Omental fat pad (tissue), 4 donors: ENCODE data around the gene NFE2L3. TPM values are rescaled to one million over a fixed set of nuclear protein-coding genes. Genes with fewer than 3 reads are reported as not detected.

Source experiments
- ATAC-seq: fragments of 150-250 bp; one replicate; pipeline ENCODE4 v1.9.1; 2016; ENCODE audit warnings: mild to moderate bottlenecking, moderate library complexity; ENCODE audit not compliant: low FRiP score
- DNase-seq: peaks from one replicate; pipeline ENCODE4 v3.0.0-alpha.2; 2019; ENCODE audit warnings: low spot score
- CTCF ChIP-seq, 3 donors: fragments of 450-650 bp; IDR thresholded peaks; one replicate each; pipeline ENCODE4 v1.5.1; 2016 to 2017; ENCODE audit warnings: antibody characterized with exemption in 3 of 3, mild to moderate bottlenecking in 3 of 3, moderate library complexity in 2 of 3
- total RNA-seq, 4 donors: library from RNA; depleted of rRNA; stranded (reverse); fragments of >200 nt; gene quantifications; one replicate each; pipeline ENCODE4 v1.1.0, GENCODE V29; 2016

The NFE2L3 gene
- total RNA-seq, 4 donors from 2014 or later, result 3.9 to 12.1 (median 5.3) TPM

DNA sequence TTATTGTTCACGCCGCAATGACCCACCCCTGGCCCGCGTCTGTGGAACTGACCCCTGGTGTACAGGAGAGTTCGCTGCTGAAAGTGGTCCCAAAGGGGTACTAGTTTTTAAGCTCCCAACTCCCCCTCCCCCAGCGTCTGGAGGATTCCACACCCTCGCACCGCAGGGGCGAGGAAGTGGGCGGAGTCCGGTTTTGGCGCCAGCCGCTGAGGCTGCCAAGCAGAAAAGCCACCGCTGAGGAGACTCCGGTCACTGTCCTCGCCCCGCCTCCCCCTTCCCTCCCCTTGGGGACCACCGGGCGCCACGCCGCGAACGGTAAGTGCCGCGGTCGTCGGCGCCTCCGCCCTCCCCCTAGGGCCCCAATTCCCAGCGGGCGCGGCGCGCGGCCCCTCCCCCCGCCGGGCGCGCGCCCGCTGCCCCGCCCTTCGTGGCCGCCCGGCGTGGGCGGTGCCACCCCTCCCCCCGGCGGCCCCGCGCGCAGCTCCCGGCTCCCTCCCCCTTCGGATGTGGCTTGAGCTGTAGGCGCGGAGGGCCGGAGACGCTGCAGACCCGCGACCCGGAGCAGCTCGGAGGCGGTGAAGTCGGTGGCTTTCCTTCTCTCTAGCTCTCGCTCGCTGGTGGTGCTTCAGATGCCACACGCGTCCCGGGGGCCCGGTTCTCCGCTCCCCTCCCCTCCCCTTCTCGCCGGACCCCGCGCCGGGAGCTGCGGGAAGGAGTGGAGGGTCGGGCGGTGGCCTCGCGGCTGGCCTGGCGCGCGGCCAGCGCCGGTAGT, 49.4 kb downstream of the NFE2L3 start, which contains the start of gene CBX3:
CBX3 (plus strand) TSS at position 499 of the 772 bp plus-strand sequence. CDS start 1,254 bp downstream, outside the sequence.
- no peak for TF ChIP-seq CTCF (IDR thresholded peaks at IDR 0.05)
- peak; percentile 53 for DNase-seq
- ATAC-seq, result peak; percentile 72

DNA sequence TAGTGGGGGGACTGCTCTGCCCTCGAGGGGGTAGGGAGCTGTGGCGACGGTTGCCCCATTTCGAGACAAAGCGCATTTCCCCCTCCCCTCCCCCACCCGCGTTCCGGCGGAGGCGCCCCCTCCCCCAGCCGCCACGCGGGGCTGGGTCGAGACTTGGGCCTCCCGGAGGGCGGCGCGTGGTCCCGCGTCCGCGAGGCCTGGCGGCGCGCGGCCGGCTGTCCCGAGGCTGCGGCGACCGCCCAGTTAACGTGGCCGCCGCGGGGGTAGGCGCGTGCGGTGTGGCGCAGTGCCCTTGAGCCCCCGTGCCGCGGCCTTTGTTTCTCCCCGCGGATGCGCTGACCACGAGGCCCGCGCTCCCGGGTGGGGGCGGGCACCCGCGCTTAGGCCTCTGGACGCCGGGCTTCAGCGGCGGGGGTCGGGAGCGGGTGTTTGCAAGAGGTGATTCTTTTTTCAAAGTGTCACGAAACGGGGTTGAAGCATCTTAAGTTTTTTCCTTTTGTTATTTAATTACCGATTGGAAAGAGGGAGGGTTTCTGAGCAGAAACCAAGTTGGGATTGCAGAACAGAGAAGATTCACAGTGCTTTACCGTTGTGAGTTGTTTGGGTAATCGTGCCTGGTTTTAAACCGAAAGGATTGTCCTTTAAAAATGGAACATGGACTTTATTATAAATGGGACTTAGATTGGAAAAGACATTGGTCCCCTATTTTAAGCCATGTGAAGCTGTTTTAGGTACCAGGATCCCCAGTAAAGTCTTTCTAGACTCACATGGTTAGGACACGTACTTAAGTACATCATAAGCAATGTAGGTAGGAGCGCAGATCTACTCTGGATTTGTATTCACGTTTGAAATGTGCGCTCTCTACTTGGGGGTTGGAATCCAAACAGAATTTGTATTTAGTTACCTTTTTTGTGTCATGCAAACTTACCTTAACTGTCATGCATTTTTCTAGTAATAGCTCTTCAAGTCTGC, 50.3 kb downstream of the NFE2L3 start:
- DNase-seq (no peak), ATAC-seq (peak; percentile 8)
- no peak for TF ChIP-seq CTCF (IDR thresholded peaks at IDR 0.05)

DNA sequence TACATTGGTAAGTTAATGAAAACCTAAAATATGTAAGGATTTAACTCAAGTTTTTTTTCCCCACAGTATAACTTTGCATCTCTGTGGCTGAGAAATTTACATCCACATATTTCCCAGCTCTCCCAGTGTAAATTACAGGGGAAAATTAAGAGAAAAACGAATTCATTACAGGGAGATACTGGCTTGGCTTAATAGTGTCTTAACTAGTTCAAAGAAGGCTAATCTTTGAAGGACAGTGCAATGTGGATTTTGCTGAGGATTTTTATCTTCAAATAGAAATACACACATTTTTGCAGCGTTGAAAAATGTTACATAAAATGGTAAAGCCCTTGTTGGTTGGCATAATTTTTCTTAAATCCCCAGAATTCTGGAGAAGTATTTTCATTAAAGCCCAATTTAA, 51.0 kb downstream of the NFE2L3 start:
- TF ChIP-seq CTCF (IDR thresholded peaks at IDR 0.05), result no peak
- ATAC-seq (no peak), DNase-seq (no peak)

GRCh38 chr7:26208040-26208439, 56.0 kb downstream of the NFE2L3 start:
- ATAC-seq, result no peak
- no peak for TF ChIP-seq CTCF (IDR thresholded peaks at IDR 0.05)
- no peak for DNase-seq

DNA sequence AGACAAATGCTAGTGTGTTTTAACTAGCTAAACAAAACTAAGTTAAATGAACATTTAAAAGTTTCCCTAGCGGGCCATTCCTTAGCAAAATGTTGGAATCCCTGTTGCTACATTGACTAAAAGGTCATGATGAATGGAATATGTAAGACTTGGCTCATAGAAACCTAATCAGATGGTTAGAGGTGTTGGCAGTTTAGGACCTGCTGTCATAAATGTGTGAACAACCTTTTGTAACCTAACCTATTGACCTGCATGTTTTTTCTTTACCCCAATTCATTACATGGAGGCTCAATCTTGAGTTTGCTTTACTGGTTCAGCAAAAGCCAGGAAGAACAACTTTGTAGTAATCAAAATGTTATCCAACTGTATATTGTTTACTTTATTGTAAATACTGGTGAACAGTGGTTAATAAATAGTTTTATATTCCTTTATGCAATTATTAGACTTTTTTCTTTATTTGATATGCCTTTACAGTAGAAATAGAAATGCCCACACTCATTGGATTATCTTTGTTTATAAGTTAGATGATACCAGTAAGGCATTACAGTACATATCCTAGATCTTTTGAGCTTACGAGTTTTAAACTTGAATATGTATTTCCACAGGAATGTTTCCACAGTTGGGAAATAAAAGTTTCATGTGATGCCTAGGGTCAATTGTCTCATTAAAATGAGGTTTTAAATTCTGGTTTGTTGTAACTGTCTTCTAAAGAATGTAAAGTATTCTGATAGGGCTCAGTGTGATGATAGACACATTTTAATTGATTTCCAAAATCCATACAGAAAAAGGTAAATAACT, 61.1 kb downstream of the NFE2L3 start:
- ATAC-seq, result no peak
- TF ChIP-seq CTCF (IDR thresholded peaks at IDR 0.05), result no peak
- no peak for DNase-seq

DNA sequence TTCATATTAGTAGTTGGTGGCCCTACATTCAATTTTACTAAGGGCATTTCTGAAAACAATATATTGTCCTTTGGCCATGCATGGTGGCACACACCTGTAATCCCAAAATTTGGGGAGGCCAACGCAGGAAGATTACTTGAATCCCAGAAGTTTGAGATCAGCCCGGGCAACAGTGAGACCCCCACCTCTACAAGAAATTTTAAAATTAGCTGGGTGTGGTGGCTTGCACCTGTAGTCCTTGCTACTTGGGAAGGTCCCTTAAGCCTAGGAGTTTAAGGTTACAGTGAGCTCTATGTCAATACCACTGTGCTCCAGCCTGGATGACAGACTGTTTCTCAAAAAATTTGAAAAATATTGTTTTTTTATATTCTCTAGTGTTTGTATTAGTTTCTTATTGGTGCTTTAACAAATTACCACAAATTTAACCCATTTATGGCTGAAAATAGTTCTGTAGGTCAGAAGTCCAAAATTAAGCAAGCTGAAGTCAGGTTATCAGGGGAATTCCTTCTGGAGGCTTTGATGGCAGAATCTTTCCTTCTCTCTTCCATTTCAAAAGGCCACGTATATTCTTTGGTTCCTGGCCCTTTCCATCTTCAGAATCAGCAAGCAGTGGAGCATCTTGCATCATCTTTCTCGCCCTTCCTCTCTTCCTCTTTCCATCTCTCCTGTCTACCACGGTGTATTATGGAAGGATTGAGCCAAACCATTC, 62.0 kb downstream of the NFE2L3 start:
- no peak for ATAC-seq
- no peak for TF ChIP-seq CTCF (IDR thresholded peaks at IDR 0.05)
- DNase-seq, result no peak
